OCI-LY1 (cell line): ENCODE results near the gene CAMK2D.

Experiments
- H2AFZ ChIP-seq: fragments of 200-600 bp; sonication (generic), shearing (Covaris generic); 2 replicates; pipeline ENCODE4 v1.6.0; 2014; ENCODE audit warnings: antibody characterized with exemption, mild to moderate bottlenecking, low read length
- H3F3A ChIP-seq: fragments of 200-600 bp; sonication (generic), shearing (Covaris generic); 2 replicates; pipeline ENCODE4 v1.6.0; 2014; ENCODE audit warnings: mild to moderate bottlenecking, antibody characterized with exemption, low read length, moderate library complexity; ENCODE audit not compliant: insufficient read depth
- H3K27ac ChIP-seq: fragments of 200-600 bp; sonication (generic); 2 replicates; pipeline ENCODE4 v1.5.1; 2014; ENCODE audit warnings: low read length, mixed run types, mild to moderate bottlenecking, low read depth; ENCODE audit not compliant: poor library complexity, severe bottlenecking
- H3K27me3 ChIP-seq: fragments of 200-600 bp; sonication (generic); 2 replicates; pipeline ENCODE4 v1.6.0; 2014; ENCODE audit warnings: antibody characterized with exemption, mild to moderate bottlenecking, low read length, moderate library complexity; ENCODE audit not compliant: insufficient read depth
- H3K36me3 ChIP-seq: fragments of 200-600 bp; sonication (generic); 2 replicates; pipeline ENCODE4 v1.6.1; 2014; ENCODE audit warnings: mild to moderate bottlenecking, antibody characterized with exemption, low read length, moderate library complexity, mixed read lengths; ENCODE audit not compliant: insufficient read depth
- H3K4me1 ChIP-seq: fragments of 200-600 bp; sonication (generic); 2 replicates; pipeline ENCODE4 v1.5.1; 2014; ENCODE audit warnings: mild to moderate bottlenecking, low read length, moderate library complexity; ENCODE audit not compliant: insufficient read depth, severe bottlenecking
- H3K4me2 ChIP-seq: fragments of 200-600 bp; sonication (generic), shearing (Covaris generic); 2 replicates; pipeline ENCODE4 v1.6.1; 2014; ENCODE audit warnings: low read length
- H3K4me3 ChIP-seq: fragments of 200-600 bp; sonication (generic); 2 replicates; pipeline ENCODE4 v1.5.1; 2014; ENCODE audit warnings: low read length, low read depth, mild to moderate bottlenecking, mixed read lengths; ENCODE audit not compliant: poor library complexity, severe bottlenecking
- H3K79me2 ChIP-seq: fragments of 200-600 bp; shearing (Covaris generic); 2 replicates; pipeline ENCODE4 v1.6.1; 2016; ENCODE audit warnings: mixed run types, low read length, mixed read lengths; ENCODE audit not compliant: insufficient read depth
- H3K9ac ChIP-seq: fragments of 200-600 bp; sonication (generic), shearing (Covaris generic); 2 replicates; pipeline ENCODE4 v1.6.1; 2014; ENCODE audit warnings: mild to moderate bottlenecking, low read length, mixed read lengths
- H3K9me2 ChIP-seq: fragments of 200-600 bp; sonication (generic), shearing (Covaris generic); 2 replicates; pipeline ENCODE4 v1.6.1; 2014; ENCODE audit warnings: low read depth, mild to moderate bottlenecking, low read length, mixed read lengths
- H3K9me3 ChIP-seq: fragments of 200-600 bp; shearing (Covaris generic); 2 replicates; pipeline ENCODE4 v1.6.1; 2014; ENCODE audit warnings: low read length, mixed read lengths
- H4K20me1 ChIP-seq: fragments of 200-600 bp; sonication (generic), shearing (Covaris generic); 2 replicates; pipeline ENCODE4 v1.6.0; 2016; ENCODE audit warnings: mild to moderate bottlenecking, low read length; ENCODE audit not compliant: insufficient read depth
- EZH2 ChIP-seq: fragments of 200-600 bp; sonication (generic), shearing (Covaris generic); IDR thresholded peaks from 2 replicates; pipeline ENCODE4 v1.8.0; 2017; ENCODE audit warnings: borderline replicate concordance, mixed run types, mild to moderate bottlenecking, antibody characterized with exemption, low read length, moderate library complexity, mixed read lengths
- TF ChIP-seq, protein P1 (sequence below): fragments of 200-600 bp; sonication (generic), shearing (Covaris generic); IDR thresholded peaks from 2 replicates; pipeline ENCODE4 v1.5.1; 2017; ENCODE audit warnings: mild to moderate bottlenecking, antibody characterized with exemption, low read length, moderate library complexity, mixed read lengths

The CAMK2D gene

GRCh38 chr4:113502476-113502875, 259.1 kb downstream of the CAMK2D start:
- H2AFZ ChIP-seq = no peak overlapping the region
- no peaks in the 10 kb centered on the region for H4K20me1 ChIP-seq
- H3K4me3 ChIP-seq = no peak overlapping the region
- no peaks in the 10 kb centered on the region for H3K9me2 ChIP-seq
- no peak overlapping the region for H3K27ac ChIP-seq
- no peaks in the 10 kb centered on the region for H3F3A ChIP-seq
- H3K36me3 ChIP-seq = peaks cover 89% of the 10 kb centered on the region
- H3K79me2 ChIP-seq = no peaks in the 10 kb centered on the region
- no peak for TF ChIP-seq EZH2
- TF ChIP-seq, protein P1, sequence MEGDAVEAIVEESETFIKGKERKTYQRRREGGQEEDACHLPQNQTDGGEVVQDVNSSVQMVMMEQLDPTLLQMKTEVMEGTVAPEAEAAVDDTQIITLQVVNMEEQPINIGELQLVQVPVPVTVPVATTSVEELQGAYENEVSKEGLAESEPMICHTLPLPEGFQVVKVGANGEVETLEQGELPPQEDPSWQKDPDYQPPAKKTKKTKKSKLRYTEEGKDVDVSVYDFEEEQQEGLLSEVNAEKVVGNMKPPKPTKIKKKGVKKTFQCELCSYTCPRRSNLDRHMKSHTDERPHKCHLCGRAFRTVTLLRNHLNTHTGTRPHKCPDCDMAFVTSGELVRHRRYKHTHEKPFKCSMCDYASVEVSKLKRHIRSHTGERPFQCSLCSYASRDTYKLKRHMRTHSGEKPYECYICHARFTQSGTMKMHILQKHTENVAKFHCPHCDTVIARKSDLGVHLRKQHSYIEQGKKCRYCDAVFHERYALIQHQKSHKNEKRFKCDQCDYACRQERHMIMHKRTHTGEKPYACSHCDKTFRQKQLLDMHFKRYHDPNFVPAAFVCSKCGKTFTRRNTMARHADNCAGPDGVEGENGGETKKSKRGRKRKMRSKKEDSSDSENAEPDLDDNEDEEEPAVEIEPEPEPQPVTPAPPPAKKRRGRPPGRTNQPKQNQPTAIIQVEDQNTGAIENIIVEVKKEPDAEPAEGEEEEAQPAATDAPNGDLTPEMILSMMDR = no peak
- no peaks in the 10 kb centered on the region; the same call in 1 of the 2 replicates for H3K9me3 ChIP-seq
- H3K9ac ChIP-seq = no peak overlapping the region
- no peaks in the 10 kb centered on the region for H3K4me1 ChIP-seq
- H3K27me3 ChIP-seq = no peaks in the 10 kb centered on the region
- H3K4me2 ChIP-seq = no peak overlapping the region

- H3K9ac ChIP-seq = no peak overlapping the region
- no peaks in the 10 kb centered on the region for H3K9me2 ChIP-seq
- no peak for TF ChIP-seq EZH2
- H3K4me2 ChIP-seq = no peak overlapping the region
- H3K79me2 ChIP-seq = no peaks in the 10 kb centered on the region
- no peak overlapping the region for H3K27ac ChIP-seq
- H2AFZ ChIP-seq = no peak overlapping the region
- H4K20me1 ChIP-seq = no peaks in the 10 kb centered on the region
- no peak overlapping the region for H3K4me3 ChIP-seq
- no peaks in the 10 kb centered on the region for H3F3A ChIP-seq
- H3K27me3 ChIP-seq = no peaks in the 10 kb centered on the region
- H3K36me3 ChIP-seq = peaks cover 95% of the 10 kb centered on the region
- H3K9me3 ChIP-seq = peaks cover 3% of the 10 kb centered on the region; the same call in 1 of the 2 replicates
- no peaks in the 10 kb centered on the region for H3K4me1 ChIP-seq
These were observed 261.1 kb downstream of the CAMK2D start for GRCh38 chr4:113500424-113500823.

- Histone ChIP-seq H3K4me3 (no peak overlapping the region), H3K27ac (no peak overlapping the region), H3K79me2 (no peaks in the 10 kb centered on the region), H3F3A (no peaks in the 10 kb centered on the region), H3K9me2 (no peaks in the 10 kb centered on the region), H3K9ac (no peak overlapping the region), H3K27me3 (no peaks in the 10 kb centered on the region), H3K9me3 (peaks cover 3% of the 10 kb centered on the region; the same call in 1 of the 2 replicates), H3K4me1 (no peaks in the 10 kb centered on the region), H2AFZ (no peak overlapping the region), H3K4me2 (no peak overlapping the region), H4K20me1 (no peaks in the 10 kb centered on the region), H3K36me3 (peaks cover 92% of the 10 kb centered on the region)
- TF ChIP-seq EZH2 = no peak
- TF ChIP-seq, protein P1 = no peak
These were observed 261.8 kb downstream of the CAMK2D start for GRCh38 chr4:113499696-113500095.

DNA sequence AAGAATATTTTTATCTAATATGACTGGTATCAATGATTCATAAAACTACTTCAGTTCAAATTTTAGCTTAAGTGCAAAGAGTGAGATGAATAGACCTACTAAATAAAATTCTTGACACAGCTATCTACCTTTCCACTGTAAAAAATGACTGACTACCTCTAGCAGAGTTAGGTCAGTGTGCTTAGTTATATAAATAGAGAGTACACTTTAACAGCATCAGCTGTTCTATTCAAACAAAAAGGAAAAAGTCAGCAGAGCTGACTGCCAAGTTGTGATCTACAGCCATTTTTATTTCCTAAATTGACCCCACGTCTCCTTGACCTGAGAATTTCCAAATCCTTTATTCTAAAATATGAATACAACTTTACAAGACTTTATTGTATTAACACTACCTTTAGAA, 262.4 kb downstream of the CAMK2D start:
- Histone ChIP-seq H3K4me3 (no peak overlapping the region), H3K79me2 (no peaks in the 10 kb centered on the region), H3K4me1 (no peaks in the 10 kb centered on the region), H3K36me3 (peaks cover 87% of the 10 kb centered on the region), H3F3A (no peaks in the 10 kb centered on the region), H3K27ac (no peak overlapping the region), H4K20me1 (no peaks in the 10 kb centered on the region), H3K9me2 (no peaks in the 10 kb centered on the region), H3K9me3 (peaks cover 3% of the 10 kb centered on the region; the same call in 1 of the 2 replicates), H2AFZ (no peak overlapping the region), H3K4me2 (no peak overlapping the region), H3K27me3 (no peaks in the 10 kb centered on the region), H3K9ac (no peak overlapping the region)
- TF ChIP-seq EZH2 = no peak
- TF ChIP-seq, protein P1 = no peak
